BLaER1 (cell line): ENCODE results near the gene SFMBT2.
"Not testable (repeated sequence)": the region's sequence is repeated elsewhere in the genome, so short reads cannot be mapped to it uniquely, and the experiment has no call there.

Source experiments
- H3K27ac ChIP-seq: shearing (Covaris generic); formaldehyde crosslinking; 2 replicates; pipeline ENCODE4 v1.8.1; 2022
- H3K27me3 ChIP-seq: shearing (Covaris generic); formaldehyde crosslinking; 2 replicates; pipeline ENCODE4 v1.8.1; 2022
- H3K36me3 ChIP-seq: shearing (Covaris generic); formaldehyde crosslinking; 2 replicates; pipeline ENCODE4 v1.8.1; 2022
- H3K4me1 ChIP-seq: shearing (Covaris generic); formaldehyde crosslinking; 2 replicates; pipeline ENCODE4 v1.8.1; 2022
- H3K4me2 ChIP-seq: shearing (Covaris generic); formaldehyde crosslinking; 2 replicates; pipeline ENCODE4 v1.8.1; 2022
- H3K4me3 ChIP-seq: shearing (Covaris generic); formaldehyde crosslinking; 2 replicates; pipeline ENCODE4 v1.8.1; 2022
- H3K9ac ChIP-seq: shearing (Covaris generic); formaldehyde crosslinking; 2 replicates; pipeline ENCODE4 v1.8.1; 2022
- H3K9me3 ChIP-seq: shearing (Covaris generic); formaldehyde crosslinking; 2 replicates; pipeline ENCODE4 v1.8.1; 2022
- H4K20me1 ChIP-seq: shearing (Covaris generic); formaldehyde crosslinking; 2 replicates; pipeline ENCODE4 v1.8.1; 2022
- Cebpa-rat ChIP-seq: shearing (Covaris generic); IDR thresholded peaks from 2 replicates; pipeline ENCODE4 v1.8.1; 2022

The SFMBT2 gene

DNA sequence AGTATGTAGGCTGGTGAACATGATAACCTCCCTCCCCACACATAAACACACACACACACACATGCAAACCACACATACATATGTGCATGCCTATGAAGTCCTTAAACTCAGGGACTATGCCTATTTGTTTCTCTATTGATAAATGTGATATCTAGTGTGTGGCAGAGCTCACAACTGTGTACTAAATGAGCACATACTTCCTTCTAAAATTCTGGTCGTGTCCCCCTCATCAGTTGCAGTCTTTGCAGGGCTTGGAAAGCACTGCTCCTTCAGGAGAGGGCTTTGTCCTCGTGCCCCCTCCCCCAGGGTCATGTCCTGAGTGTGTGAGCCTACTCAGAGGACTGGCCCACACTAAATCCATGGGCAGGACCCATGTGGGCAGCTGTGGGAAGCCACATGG lies 94.0 kb downstream of the SFMBT2 start:
- no peak for TF ChIP-seq Cebpa-rat
- peaks cover 76% of the 10 kb centered on the region for H4K20me1 ChIP-seq
- H3K36me3 ChIP-seq, result peaks cover 71% of the 10 kb centered on the region

DNA sequence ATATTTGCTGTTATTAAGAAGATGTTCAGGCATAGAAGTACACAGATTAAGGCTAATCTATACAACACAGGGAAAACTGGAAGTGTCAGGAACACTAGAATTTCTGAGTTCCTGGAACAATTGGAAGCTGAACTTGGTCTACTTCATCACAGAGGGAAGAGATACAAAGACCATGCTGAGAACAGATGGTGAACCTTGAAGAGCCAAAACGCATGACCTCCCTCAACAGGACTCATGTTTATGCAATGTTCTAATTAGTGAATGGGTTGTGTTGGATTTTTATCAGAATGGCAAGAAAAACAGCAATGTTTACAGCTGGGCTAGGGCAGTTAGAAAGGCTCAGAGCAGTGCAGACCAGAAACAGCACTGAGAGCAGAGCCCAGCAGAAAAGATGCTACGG lies 94.9 kb downstream of the SFMBT2 start:
- Histone ChIP-seq H3K4me2 (no peak overlapping the region), H3K27me3 (no peaks in the 10 kb centered on the region), H3K9ac (no peak overlapping the region), H3K36me3 (peaks cover 65% of the 10 kb centered on the region), H3K9me3 (peaks cover 8% of the 10 kb centered on the region), H3K27ac (no peak overlapping the region), H4K20me1 (peaks cover 76% of the 10 kb centered on the region), H3K4me3 (no peak overlapping the region), H3K4me1 (peaks cover 32% of the 10 kb centered on the region)
- TF ChIP-seq Cebpa-rat, result no peak

More for the DNA sequence above, 94.0 kb downstream of the SFMBT2 start:
- no peak overlapping the region for H3K4me2 ChIP-seq
- H3K9ac ChIP-seq, result no peak overlapping the region
- no peak overlapping the region for H3K4me3 ChIP-seq
- H3K27me3 ChIP-seq, result no peaks in the 10 kb centered on the region
- H3K9me3 ChIP-seq, result peaks cover 15% of the 10 kb centered on the region
- H3K27ac ChIP-seq, result no peak overlapping the region
- H3K4me1 ChIP-seq, result peaks cover 33% of the 10 kb centered on the region

DNA sequence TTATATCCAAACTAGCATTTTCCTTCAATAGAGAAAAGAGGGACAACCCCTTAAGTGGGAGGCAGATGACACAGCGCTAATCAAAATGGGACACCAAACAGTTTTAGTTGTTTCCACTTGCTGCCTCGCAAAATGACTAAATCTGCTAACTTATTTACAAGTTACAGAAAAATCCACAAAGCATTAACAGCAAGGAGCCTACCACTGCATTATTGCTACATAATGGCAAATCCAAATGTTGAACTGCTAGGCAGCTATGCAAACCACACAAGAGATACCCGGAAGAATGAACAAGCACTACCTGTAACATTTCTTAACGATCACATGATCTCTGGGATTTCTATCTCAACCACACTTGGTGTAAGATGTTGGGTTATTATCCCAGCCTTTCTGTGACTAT lies 96.7 kb downstream of the SFMBT2 start:
- Histone ChIP-seq H3K4me1 (peaks cover 15% of the 10 kb centered on the region), H3K36me3 (peaks cover 83% of the 10 kb centered on the region), H3K4me2 (no peak overlapping the region), H3K9ac (no peak overlapping the region), H3K27ac (no peak overlapping the region), H4K20me1 (peaks cover 61% of the 10 kb centered on the region), H3K4me3 (no peak overlapping the region), H3K27me3 (no peaks in the 10 kb centered on the region), H3K9me3 (peaks cover 23% of the 10 kb centered on the region)
- no peak for TF ChIP-seq Cebpa-rat

DNA sequence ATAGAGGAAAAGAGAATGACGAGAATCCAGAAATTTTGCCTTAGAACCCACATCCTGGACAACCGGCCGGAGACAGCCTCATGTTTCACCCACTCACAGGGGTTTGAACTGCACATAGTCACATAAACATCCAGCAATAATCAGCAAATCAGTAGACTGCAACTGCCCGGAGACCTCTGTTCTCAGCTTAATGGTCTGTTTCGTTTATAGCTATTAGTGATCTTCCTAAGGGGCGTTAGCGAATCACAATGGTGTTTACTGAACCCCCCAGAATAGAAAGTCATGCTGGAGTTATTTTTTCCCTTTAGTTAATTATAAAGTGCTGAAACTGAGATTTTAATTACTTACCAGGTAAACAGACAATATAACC lies 98.4 kb downstream of the SFMBT2 start:
- H3K27ac ChIP-seq, result no peak overlapping the region
- TF ChIP-seq Cebpa-rat, result no peak
- H3K36me3 ChIP-seq, result peaks cover 81% of the 10 kb centered on the region
- no peak overlapping the region for H3K4me3 ChIP-seq
- H4K20me1 ChIP-seq, result peaks cover 44% of the 10 kb centered on the region
- peaks cover 37% of the 10 kb centered on the region for H3K9me3 ChIP-seq
- no peak overlapping the region for H3K9ac ChIP-seq
- H3K27me3 ChIP-seq, result no peaks in the 10 kb centered on the region
- H3K4me2 ChIP-seq, result no peak overlapping the region
- H3K4me1 ChIP-seq, result peaks cover 13% of the 10 kb centered on the region

DNA sequence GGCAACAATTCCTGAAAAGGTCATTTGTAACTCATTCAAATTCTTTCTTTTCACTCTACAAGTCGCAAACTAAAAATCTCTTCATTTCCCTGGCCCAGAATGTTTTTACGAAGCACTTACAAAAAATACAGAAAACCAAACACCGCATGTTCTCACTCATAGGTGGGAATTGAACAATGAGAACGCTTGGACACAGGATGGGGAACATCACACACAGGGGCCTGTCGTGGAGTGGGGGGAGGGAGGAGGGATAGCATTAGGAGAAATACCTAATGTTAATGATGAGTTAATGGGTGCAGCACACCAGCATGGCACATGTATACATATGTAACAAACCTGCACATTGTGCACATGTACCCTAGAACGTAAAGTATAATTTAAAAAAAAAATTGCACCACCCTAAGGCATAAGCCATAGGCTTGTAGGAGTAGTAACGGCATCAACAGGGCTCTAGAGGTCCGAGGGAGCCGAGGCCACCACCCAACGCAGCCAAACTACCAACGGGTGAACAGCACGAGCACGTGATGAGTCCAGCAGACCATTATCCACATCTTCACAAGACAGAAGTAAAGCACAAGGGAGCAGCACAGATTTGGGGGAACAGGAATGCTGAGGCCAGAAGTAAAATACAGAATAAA lies 98.9 kb downstream of the SFMBT2 start:
- peaks cover 39% of the 10 kb centered on the region for H4K20me1 ChIP-seq
- H3K9ac ChIP-seq, H3K27me3 ChIP-seq, H3K4me3 ChIP-seq, H3K27ac ChIP-seq, H3K4me2 ChIP-seq: not testable (repeated sequence)
- H3K9me3 ChIP-seq, result peaks cover 37% of the 10 kb centered on the region
- H3K36me3 ChIP-seq, result peaks cover 76% of the 10 kb centered on the region
- H3K4me1 ChIP-seq, result peaks cover 18% of the 10 kb centered on the region

DNA sequence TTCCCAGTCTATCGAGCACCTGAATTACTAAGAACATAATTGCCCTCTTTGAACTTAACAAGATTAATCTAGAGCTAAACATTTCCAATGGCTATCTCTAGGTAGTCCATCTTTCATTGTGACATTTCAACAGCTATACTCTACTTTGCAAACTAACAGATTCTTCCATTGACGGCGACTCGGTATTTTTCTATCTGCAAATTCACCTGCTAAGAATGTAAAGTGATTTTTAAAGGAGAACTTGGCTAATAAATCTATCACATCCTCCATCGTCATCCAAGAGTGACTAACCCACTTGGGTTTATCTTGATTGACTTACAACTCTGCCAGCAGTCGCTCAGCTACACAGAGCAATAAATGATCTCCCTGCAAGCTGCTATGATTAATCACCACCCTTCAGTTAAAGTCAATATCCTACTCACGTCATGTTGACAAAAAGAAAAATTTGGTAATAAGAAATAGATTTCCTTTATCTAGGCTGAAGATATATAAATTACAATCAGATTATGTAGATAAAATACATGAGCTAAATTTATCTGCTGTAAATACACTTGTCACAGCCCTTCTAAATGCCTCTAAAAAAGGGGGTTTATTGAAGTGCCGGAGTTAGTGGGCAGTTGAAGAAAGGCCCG lies 99.5 kb downstream of the SFMBT2 start:
- peaks cover 32% of the 10 kb centered on the region for H4K20me1 ChIP-seq
- no peak overlapping the region for H3K4me2 ChIP-seq
- TF ChIP-seq Cebpa-rat, result no peak
- no peaks in the 10 kb centered on the region for H3K27me3 ChIP-seq
- peaks cover 24% of the 10 kb centered on the region for H3K4me1 ChIP-seq
- peaks cover 37% of the 10 kb centered on the region for H3K9me3 ChIP-seq
- no peak overlapping the region for H3K4me3 ChIP-seq
- peaks cover 69% of the 10 kb centered on the region for H3K36me3 ChIP-seq
- no peak overlapping the region for H3K9ac ChIP-seq
- no peak overlapping the region for H3K27ac ChIP-seq

DNA sequence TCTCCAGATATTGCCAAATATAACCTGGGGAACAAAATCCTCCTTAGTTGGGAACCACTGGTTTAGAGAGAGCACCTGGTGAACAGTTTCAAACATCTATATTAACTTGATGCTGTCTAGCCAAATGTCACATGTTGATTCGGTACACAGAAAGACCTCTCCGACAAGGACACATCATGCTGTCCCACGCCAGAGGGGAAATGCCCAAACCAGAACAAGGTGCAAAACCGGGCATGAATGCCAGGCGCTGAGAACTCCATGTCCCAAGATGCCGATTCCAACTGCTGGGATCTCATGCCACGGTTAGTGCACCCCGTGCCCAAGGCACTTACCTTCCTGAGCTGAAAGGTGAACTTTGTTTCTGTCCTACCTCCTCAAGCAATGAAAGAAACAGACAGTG lies 100.8 kb downstream of the SFMBT2 start:
- H3K27ac ChIP-seq, result no peak overlapping the region
- H3K9ac ChIP-seq, result no peak overlapping the region
- H3K4me2 ChIP-seq, result no peak overlapping the region
- no peaks in the 10 kb centered on the region for H3K27me3 ChIP-seq
- peaks cover 24% of the 10 kb centered on the region for H4K20me1 ChIP-seq
- H3K9me3 ChIP-seq, result peaks cover 37% of the 10 kb centered on the region
- no peak overlapping the region for H3K4me3 ChIP-seq
- peaks cover 58% of the 10 kb centered on the region for H3K36me3 ChIP-seq
- TF ChIP-seq Cebpa-rat, result no peak
- peaks cover 35% of the 10 kb centered on the region for H3K4me1 ChIP-seq

DNA sequence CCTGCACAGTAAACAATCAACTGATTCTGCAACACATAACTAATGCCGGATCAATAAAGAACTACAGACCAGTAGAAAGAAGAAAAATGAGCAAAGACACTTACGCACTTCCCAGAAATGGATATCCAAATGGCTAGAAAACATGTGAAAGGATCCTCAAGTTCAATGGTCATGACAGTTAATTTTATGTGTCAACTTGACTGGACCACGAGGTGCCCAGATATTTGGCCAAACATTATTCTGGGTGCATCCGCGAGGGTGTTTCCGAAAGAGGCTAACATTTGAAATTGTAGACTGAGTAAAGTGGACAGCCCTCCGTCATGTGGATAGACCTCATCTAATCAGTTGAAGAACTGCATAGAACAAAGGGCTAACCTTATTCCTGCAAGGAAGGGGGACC lies 102.0 kb downstream of the SFMBT2 start:
- Histone ChIP-seq H3K4me1 (peaks cover 47% of the 10 kb centered on the region), H3K27ac (no peak overlapping the region), H3K27me3 (no peaks in the 10 kb centered on the region), H3K4me2 (peak overlapping the region; percentile 84; the same call in 1 of the 2 replicates), H3K9me3 (peaks cover 48% of the 10 kb centered on the region), H3K4me3 (no peak overlapping the region), H3K36me3 (peaks cover 63% of the 10 kb centered on the region), H4K20me1 (peaks cover 23% of the 10 kb centered on the region), H3K9ac (no peak overlapping the region)
- no peak for TF ChIP-seq Cebpa-rat

DNA sequence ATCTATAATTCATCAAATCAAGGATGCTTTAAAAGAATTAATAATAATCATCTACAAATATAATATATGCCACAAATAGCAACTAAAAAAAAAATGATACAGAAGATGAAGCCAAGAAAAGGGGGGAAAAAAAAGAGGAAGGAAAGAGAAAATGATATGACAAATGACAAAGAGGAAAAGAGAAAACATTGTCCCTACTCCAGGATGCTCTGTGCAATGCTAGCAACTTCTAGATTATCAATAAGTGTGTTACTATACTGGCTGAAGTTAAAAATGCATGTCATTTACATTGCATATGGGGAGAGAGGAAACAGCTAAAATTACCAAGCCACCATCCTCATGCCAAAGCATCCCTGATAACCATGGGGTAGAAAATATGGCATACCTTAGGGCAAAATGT lies 104.2 kb downstream of the SFMBT2 start:
- H3K4me2 ChIP-seq, result peak overlapping the region; percentile 84
- peaks cover 42% of the 10 kb centered on the region for H3K9me3 ChIP-seq

DNA sequence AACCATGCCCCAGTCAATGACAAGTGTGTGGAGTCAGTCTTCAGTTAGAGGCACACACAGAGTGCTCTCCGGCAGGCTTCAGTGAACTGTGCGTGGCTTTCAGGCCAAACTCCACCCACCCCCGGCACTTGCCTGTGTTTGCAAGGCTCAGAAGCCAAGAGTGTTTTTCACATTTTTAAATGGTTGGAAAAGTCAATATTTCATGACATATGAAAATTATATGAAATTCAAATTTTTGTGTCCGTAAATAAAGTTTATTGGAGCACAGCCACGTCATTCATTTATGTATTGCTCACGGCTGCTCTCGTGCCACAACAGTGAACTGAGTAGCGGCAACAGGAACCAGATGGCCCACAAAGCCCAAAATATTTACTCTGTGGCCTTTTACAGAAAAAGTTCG lies 104.7 kb downstream of the SFMBT2 start:
- Histone ChIP-seq H4K20me1 (peaks cover 12% of the 10 kb centered on the region), H3K36me3 (peaks cover 58% of the 10 kb centered on the region), H3K4me3 (peak overlapping the region; percentile 49), H3K4me2 (peak overlapping the region; percentile 84), H3K9me3 (peaks cover 45% of the 10 kb centered on the region), H3K9ac (peak overlapping the region; percentile 71), H3K27me3 (no peaks in the 10 kb centered on the region), H3K27ac (peak overlapping the region; percentile 87), H3K4me1 (peaks cover 51% of the 10 kb centered on the region)
- no peak for TF ChIP-seq Cebpa-rat

More for the DNA sequence above, 104.2 kb downstream of the SFMBT2 start:
- Histone ChIP-seq H3K36me3 (peaks cover 54% of the 10 kb centered on the region), H3K4me1 (peaks cover 51% of the 10 kb centered on the region), H3K27ac (peak overlapping the region; percentile 87), H4K20me1 (peaks cover 7% of the 10 kb centered on the region; the same call in 1 of the 2 replicates), H3K27me3 (no peaks in the 10 kb centered on the region), H3K9ac (peak overlapping the region; percentile 71), H3K4me3 (peak overlapping the region; percentile 49)
- TF ChIP-seq Cebpa-rat, result no peak
